Activated CD8-positive, alpha-beta T cell treated with anti-CD3 and anti-CD28 coated beads, Interleukin-2, amount 10 ng/mL, durations not matched to agents 7 days and 5 days (primary cell): ENCODE data around the gene CEP78. TPM values are rescaled to one million over a fixed set of nuclear protein-coding genes. Genes with fewer than 3 reads are reported as not detected.

Source experiments
- ATAC-seq: fragments of 150-1000 bp; cut with Tn5 transposase; one replicate; pipeline ENCODE4 v1.10.0; 2021; ENCODE audit warnings: moderate library complexity
- CTCF ChIA-PET: fragments of 350-600 bp; sonication (Branson Sonifier 250); formaldehyde crosslinking; loops from one replicate; lab custom pipeline; 2021; ENCODE audit warnings: antibody characterized with exemption; lab: Charles Lee
- POLR2A ChIA-PET: fragments of 350-600 bp; sonication (Branson Sonifier 250); formaldehyde crosslinking; loops from one replicate; lab custom pipeline; 2021; ENCODE audit warnings: antibody characterized with exemption; lab: Charles Lee
- DNase-seq: peaks from one replicate; pipeline ENCODE4 v3.0.0-alpha.2; 2020
- H3K27ac Mint-ChIP-seq: one replicate; pipeline ENCODE4 v1.8.0; 2021; ENCODE audit warnings: mild to moderate bottlenecking, mixed read lengths
- H3K27me3 Mint-ChIP-seq: one replicate; pipeline ENCODE4 v1.8.0; 2021; ENCODE audit warnings: low read depth, mixed read lengths
- H3K36me3 Mint-ChIP-seq: one replicate; pipeline ENCODE4 v1.8.0; 2021; ENCODE audit warnings: low read depth, mixed read lengths
- H3K4me1 Mint-ChIP-seq: one replicate; pipeline ENCODE4 v1.8.0; 2021; ENCODE audit warnings: low read depth, mixed read lengths
- H3K4me3 Mint-ChIP-seq: one replicate; pipeline ENCODE4 v1.8.0; 2021; ENCODE audit warnings: mild to moderate bottlenecking, mixed read lengths
- H3K9me3 Mint-ChIP-seq: one replicate; pipeline ENCODE4 v1.8.0; 2022; ENCODE audit warnings: mixed read lengths; ENCODE audit not compliant: insufficient read depth
- total RNA-seq, 2 experiments: library from RNA; stranded (reverse); gene quantifications; one replicate each; pipeline ENCODE4 v1.2.3, GENCODE V29; 2021

The CEP78 gene
- total RNA-seq, 2 experiments from 2014 or later = 59.1 to 62.1 TPM

DNA sequence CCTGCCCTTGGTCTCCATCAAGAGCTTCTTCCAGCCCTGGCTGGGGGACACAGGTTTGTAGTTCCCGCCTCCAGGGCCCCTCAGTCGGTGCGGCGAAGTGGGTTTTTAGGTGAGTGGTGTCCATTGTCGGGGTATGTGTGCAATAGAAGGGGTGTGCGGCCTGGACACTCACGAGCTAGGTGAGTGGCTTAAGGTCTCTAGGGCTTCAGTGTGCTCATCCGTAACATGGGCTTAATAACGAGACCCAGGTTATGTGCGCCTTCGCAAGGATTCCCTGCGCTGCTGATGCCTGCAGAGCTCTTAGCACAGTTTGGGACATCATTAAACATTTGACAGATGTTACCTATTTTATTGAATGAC is 656 bp downstream of the CEP78 start:
- DNase-seq = no peak
- no peak for ATAC-seq
- POLR2A ChIA-PET = interaction anchor here (0.7 to 1.0 kb wide), 5 partner anchors 35 to 205 kb away, joined by 3 to 6 read pairs (median 4); partner anchors contain the start of genes GNAQ and PSAT1
- H3K36me3 Mint-ChIP-seq = peaks cover 24% of the 10 kb centered on the region
- CTCF ChIA-PET = interaction anchor here (1.3 to 2.7 kb wide), 5 partner anchors 13 to 260 kb away, joined by 3 to 8 read pairs (median 4); partner anchors contain the start of gene PSAT1
- peak overlapping the region; percentile 89 for H3K4me3 Mint-ChIP-seq
- peak overlapping the region; percentile 91 for H3K27ac Mint-ChIP-seq
- no peaks in the 10 kb centered on the region for H3K27me3 Mint-ChIP-seq
- no peaks in the 10 kb centered on the region for H3K9me3 Mint-ChIP-seq
- H3K4me1 Mint-ChIP-seq = peaks cover 42% of the 10 kb centered on the region

DNA sequence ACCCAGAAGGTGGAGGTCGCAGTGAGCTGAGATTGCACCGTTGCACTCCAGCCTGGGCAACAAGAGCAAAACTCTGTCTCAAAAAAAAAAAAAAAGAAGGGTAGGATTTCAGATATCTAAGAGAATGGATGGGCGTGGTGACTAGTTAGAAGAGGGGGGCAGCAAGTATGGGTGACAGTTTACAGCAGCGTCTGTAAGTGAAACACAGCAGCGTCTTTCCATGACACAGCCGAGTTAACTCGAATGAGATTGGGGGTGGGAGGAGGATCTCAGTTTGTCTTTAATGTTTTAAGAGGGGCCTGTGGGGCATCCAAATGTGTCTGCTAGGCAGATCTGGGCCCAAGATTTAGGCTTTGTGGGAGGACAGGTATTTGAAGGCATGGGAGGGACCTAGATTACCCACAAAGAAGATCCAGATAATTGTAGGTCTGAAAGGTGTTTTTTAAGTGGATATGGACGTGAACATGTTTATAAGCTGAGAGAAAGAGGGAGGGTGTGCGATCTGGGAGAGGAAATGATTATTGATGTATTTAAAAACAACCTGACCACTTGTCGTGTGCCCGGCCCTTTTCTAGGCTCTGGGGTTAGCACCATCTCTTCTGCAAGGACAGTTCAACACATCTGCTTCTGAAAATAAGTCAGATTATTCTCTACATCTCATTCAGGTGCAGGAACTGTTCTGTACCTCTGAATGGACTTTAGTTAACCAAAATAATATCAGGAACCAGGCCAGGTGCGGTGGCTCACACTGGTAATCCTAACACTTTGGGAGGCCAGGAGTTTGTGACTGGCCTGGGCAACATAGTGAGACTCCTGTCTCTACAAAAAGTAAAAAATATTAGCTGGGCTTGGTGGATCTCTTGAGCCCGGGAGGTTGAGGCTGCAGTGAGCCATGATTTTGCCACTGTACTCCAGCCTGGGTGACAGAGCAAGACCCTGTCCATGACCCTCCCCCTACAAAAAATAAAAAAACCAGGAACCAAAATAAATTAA is 2.5 kb downstream of the CEP78 start:
- ChIA-PET POLR2A (no interaction called here), CTCF (interaction anchor here (0.8 to 1.6 kb wide), 2 partner anchors 117 to 130 kb away, joined by 3 to 4 read pairs; no protein-coding TSS in a partner anchor)
- Mint-ChIP-seq H3K4me3 (peak overlapping the region; percentile 54), H3K9me3 (no peaks in the 10 kb centered on the region), H3K27ac (peak overlapping the region; percentile 41), H3K36me3 (peaks cover 31% of the 10 kb centered on the region), H3K27me3 (no peaks in the 10 kb centered on the region), H3K4me1 (peaks cover 51% of the 10 kb centered on the region)
- ATAC-seq (no peak), DNase-seq (no peak)

DNA sequence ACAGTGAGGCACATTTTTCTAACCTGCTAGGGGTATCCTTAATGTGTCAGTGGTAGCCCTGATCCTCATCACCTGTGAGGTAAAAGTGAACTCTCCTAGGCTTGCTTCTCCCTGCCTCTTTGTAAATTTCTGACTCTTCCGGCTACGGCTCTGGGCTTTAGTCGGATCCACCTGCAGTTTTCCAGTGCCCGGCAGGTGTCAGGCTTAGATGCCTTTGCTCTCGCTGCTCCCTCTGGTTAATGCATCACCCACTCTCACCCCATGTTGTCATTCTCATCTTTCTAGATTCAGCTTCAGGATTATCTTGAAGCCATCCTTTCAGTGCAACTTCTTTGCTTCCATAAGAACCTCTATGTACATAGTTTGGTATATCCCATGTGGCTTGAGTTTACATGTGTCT is 3.6 kb downstream of the CEP78 start:
- no peak overlapping the region for H3K27ac Mint-ChIP-seq

DNA sequence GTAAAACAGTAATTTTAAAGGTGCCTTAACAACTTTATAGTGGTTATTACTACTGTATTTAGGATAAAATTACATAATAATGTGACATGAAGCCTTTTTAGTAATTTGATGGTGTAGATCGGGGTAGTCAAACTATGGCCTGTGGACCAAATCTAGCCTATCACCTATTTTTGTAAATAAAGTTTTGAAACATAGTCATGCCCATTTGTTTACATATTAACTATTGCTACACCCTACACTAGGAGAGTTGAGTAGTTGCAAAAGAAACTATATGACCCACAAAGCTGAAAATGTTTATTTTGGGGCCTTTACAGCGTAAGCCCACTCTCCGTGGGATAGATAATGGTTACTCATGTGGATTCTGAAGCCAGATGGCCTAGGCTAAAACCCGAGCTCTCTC is 6.2 kb downstream of the CEP78 start:
- no peaks in the 10 kb centered on the region for H3K9me3 Mint-ChIP-seq
- H3K4me1 Mint-ChIP-seq = peaks cover 42% of the 10 kb centered on the region
- H3K27me3 Mint-ChIP-seq = no peaks in the 10 kb centered on the region
- ChIA-PET CTCF (no interaction called here), POLR2A (no interaction called here)
- H3K4me3 Mint-ChIP-seq = no peak overlapping the region
- no peak overlapping the region for H3K27ac Mint-ChIP-seq
- ATAC-seq (no peak), DNase-seq (no peak)
- H3K36me3 Mint-ChIP-seq = peaks cover 53% of the 10 kb centered on the region

More for the DNA sequence above, 3.6 kb downstream of the CEP78 start:
- H3K27me3 Mint-ChIP-seq = no peaks in the 10 kb centered on the region
- peaks cover 50% of the 10 kb centered on the region for H3K4me1 Mint-ChIP-seq
- H3K36me3 Mint-ChIP-seq = peaks cover 33% of the 10 kb centered on the region
- no peaks in the 10 kb centered on the region for H3K9me3 Mint-ChIP-seq
- POLR2A ChIA-PET = no interaction called here
- ATAC-seq (no peak), DNase-seq (no peak)
- H3K4me3 Mint-ChIP-seq = no peak overlapping the region
- CTCF ChIA-PET = interaction anchor here (0.8 kb wide), 1 partner anchor 129 kb away, joined by 3 read pairs; no protein-coding TSS in a partner anchor

DNA sequence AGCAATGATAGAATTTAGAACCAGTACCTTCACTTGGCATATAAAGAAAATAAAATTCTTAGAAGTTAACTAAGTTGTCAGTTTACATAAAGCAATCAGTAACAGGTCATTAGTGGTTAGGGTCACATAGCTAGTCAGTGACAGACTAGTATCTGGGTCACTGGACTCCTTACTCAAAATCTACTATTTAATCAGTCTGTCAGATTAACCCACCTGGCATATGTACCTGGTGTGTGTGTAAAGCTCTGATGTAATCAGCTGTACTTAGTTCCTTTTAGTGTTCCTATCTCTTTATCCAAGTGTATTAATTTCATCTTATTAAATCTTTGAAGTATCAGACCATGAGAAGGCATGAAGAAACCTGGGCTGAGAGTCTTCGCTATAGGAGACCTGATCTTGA is 7.3 kb downstream of the CEP78 start:
- POLR2A ChIA-PET = no interaction called here
- ATAC-seq = no peak
- Mint-ChIP-seq H3K36me3 (peaks cover 55% of the 10 kb centered on the region), H3K4me3 (no peak overlapping the region), H3K9me3 (no peaks in the 10 kb centered on the region), H3K27me3 (no peaks in the 10 kb centered on the region), H3K27ac (no peak overlapping the region), H3K4me1 (peaks cover 34% of the 10 kb centered on the region)
- CTCF ChIA-PET = no interaction called here
- no peak for DNase-seq

DNA sequence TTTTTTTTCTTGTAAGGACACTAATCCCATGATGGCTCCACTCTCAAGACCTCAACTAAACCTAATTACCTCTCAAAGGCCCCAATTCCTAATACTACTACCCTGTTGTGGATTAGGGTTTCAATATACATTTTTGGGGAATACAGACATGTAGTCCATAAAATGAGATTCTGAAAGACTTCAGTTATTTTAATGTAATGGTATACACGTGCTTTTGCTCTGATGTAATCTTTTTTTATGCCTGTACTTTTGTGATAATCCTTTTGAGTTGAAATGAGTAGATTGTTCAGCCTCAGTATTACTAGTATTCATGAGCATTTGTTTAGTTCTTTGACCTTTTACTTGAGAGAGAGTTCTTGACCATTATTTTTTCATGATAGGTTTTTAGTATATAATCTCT is 9.5 kb downstream of the CEP78 start:
- Mint-ChIP-seq H3K4me1 (peaks cover 11% of the 10 kb centered on the region), H3K27ac (no peak overlapping the region), H3K27me3 (no peaks in the 10 kb centered on the region), H3K36me3 (peaks cover 56% of the 10 kb centered on the region), H3K4me3 (no peak overlapping the region), H3K9me3 (no peaks in the 10 kb centered on the region)
- ChIA-PET CTCF (no interaction called here), POLR2A (no interaction called here)
- ATAC-seq (no peak), DNase-seq (no peak)

DNA sequence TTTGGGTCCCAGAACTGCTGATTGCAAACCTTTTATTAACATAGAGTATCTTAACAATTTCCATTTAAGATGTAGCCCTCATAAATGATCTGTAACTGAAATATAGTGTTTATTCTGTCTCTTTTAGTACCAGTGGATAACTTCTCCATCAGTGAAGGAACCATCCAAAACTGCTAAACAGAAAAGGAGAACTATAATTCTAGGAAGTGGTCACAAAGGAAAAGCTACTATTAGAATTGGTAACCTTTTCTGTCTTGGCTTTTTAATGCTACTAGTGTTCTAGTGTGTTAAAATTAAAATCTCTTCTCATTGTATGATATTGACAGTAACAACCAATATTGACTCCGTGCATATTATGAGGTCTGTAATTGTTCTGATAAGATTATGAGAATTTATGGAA is 12.8 kb downstream of the CEP78 start:
- ATAC-seq = no peak
- Mint-ChIP-seq H3K36me3 (peaks cover 57% of the 10 kb centered on the region), H3K9me3 (no peaks in the 10 kb centered on the region), H3K4me1 (peaks cover 9% of the 10 kb centered on the region), H3K27me3 (no peaks in the 10 kb centered on the region), H3K4me3 (no peak overlapping the region), H3K27ac (no peak overlapping the region)
- ChIA-PET CTCF (interaction anchor here (2.4 kb wide), 1 partner anchor 122 kb away, joined by 6 read pairs; no protein-coding TSS in a partner anchor), POLR2A (no interaction called here)
- no peak for DNase-seq

DNA sequence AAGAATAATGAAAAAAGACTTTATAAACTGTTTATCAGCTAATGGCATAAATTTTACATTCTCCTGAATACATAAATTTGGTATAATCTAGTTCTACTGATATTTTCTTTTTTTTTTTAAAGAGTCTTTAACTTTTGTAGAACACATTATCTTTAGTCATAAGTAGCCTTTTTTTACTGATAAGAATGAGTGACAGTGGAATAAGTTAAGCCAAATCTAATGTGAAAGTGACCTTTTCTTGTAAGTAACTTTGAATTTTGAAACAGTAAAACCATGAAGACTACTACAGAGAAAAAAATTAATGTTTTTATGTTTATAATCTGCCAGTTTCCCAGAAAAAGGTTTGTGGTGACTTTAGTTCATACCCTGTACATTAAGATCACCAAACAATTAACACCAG is 13.7 kb downstream of the CEP78 start:
- no peak for DNase-seq
- no peaks in the 10 kb centered on the region for H3K27me3 Mint-ChIP-seq
- ChIA-PET CTCF (interaction anchor here (1.2 kb wide), 1 partner anchor 13 kb away, joined by 3 read pairs; no protein-coding TSS in a partner anchor), POLR2A (no interaction called here)
- peaks cover 61% of the 10 kb centered on the region for H3K36me3 Mint-ChIP-seq
- H3K4me1 Mint-ChIP-seq = peaks cover 12% of the 10 kb centered on the region
- no peak overlapping the region for H3K27ac Mint-ChIP-seq
- ATAC-seq = no peak
- no peak overlapping the region for H3K4me3 Mint-ChIP-seq
- H3K9me3 Mint-ChIP-seq = no peaks in the 10 kb centered on the region

DNA sequence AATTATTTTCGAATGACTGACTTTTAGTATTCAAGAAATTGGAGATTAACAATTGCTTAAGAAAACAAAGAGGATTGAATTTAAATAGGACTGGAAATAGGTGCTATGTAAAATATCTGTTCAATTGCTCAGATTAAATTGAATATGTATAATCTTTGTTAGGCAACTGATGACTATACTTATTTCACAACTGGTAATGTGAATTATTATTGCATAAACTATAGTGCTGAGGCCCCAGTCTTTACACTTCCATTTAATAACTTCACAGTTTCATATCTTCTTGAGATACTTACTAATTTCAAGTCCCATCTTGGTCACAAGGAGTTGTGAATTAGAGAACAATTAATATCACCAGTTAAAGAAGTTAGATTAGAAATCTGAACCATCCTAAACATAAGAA is 16.7 kb downstream of the CEP78 start:
- POLR2A ChIA-PET = no interaction called here
- Mint-ChIP-seq H3K27ac (no peak overlapping the region), H3K9me3 (no peaks in the 10 kb centered on the region), H3K4me3 (no peak overlapping the region), H3K4me1 (peaks cover 12% of the 10 kb centered on the region), H3K36me3 (peaks cover 56% of the 10 kb centered on the region), H3K27me3 (no peaks in the 10 kb centered on the region)
- CTCF ChIA-PET = interaction anchor here (1.2 to 2.1 kb wide), 2 partner anchors 44 to 117 kb away, joined by 4 to 5 read pairs; partner anchors contain the start of gene PSAT1
- DNase-seq = no peak
- no peak for ATAC-seq

DNA sequence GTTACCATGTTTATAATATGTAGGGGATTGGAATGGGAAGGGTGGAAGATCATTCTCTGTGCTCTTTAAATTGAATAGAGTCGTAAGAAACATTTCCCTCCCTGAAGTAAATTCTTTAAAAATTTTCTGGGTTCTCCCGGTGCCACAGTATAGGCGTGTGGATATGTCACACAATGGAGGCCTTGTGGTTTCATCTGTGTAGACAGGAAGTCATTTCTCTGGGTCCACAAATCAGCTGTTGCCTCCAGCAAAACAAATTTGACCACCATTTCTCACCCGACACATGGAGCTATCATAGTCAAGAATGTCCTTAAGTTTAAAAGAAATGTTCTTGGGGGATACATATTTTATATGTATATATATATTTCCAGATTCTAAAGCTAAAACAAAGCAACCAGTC is 17.4 kb downstream of the CEP78 start:
- Mint-ChIP-seq H3K27ac (no peak overlapping the region), H3K9me3 (no peaks in the 10 kb centered on the region), H3K36me3 (peaks cover 52% of the 10 kb centered on the region), H3K4me3 (no peak overlapping the region), H3K4me1 (peaks cover 12% of the 10 kb centered on the region), H3K27me3 (no peaks in the 10 kb centered on the region)
- DNase-seq (no peak), ATAC-seq (no peak)
- CTCF ChIA-PET = interaction anchor here (1.2 to 2.1 kb wide), 2 partner anchors 44 to 117 kb away, joined by 4 to 5 read pairs; partner anchors contain the start of gene PSAT1
- POLR2A ChIA-PET = no interaction called here

DNA sequence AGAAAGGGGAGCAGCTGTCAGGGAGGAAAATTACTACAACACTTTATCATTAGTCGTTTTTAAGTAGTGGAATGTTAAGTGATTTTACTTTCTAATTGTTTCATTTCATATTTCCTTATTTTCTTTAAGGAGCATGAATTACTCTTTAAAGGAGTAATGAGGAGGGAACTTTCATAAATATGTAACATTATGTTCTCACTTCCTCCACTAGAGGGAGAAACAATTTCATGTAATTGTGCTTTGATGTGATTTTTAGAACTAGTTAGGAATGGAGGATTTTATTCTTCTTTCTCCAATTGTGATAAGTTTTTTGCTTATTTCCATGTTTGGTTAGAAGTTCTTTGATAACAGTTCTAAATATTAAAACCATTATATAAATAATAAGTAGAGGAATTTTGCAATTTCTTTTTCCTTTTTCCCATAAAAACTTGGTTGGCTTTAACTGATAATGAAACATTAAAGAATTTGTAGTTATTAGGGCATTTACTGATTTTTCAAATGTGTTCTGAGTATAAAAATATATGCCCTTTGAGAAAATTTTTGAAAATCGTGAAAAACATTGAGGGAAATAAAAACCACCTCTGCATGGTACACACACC is 25.6 kb downstream of the CEP78 start:
- Mint-ChIP-seq H3K27me3 (no peaks in the 10 kb centered on the region), H3K27ac (no peak overlapping the region), H3K4me1 (no peaks in the 10 kb centered on the region), H3K4me3 (no peak overlapping the region), H3K9me3 (no peaks in the 10 kb centered on the region), H3K36me3 (peaks cover 37% of the 10 kb centered on the region)
- ATAC-seq (no peak), DNase-seq (no peak)
- ChIA-PET POLR2A (no interaction called here), CTCF (interaction anchor here (0.7 to 7.8 kb wide), 4 partner anchors 12 to 109 kb away, joined by 3 to 63 read pairs (median 4); no protein-coding TSS in a partner anchor)
